Keratinocyte (primary cell): ENCODE measurements around the gene GYS2. TPM values are rescaled to one million over a fixed set of nuclear protein-coding genes. Genes with fewer than 3 reads are reported as not detected.

Experiments used
- DNase-seq: peaks from one replicate; pipeline ENCODE4 v3.0.0-alpha.2; 2011; ENCODE audit warnings: low read depth, missing footprints, low spot score
- FAIRE-seq: peaks from 2 replicates; lab custom pipeline; 2011; peaks lifted over from hg19 to GRCh38; lab: Jason Lieb, UNC
- H2AFZ ChIP-seq: 2 replicates; pipeline ENCODE4 v1.6.0; 2012; ENCODE audit warnings: low read length, control low read depth, inconsistent platforms; ENCODE audit not compliant: control insufficient read depth
- H3K27ac ChIP-seq: 2 replicates; pipeline ENCODE4 v1.5.1; 2011; ENCODE audit warnings: low read length; ENCODE audit not compliant: control insufficient read depth, insufficient read depth
- H3K27me3 ChIP-seq: 3 replicates; pipeline ENCODE4 v1.6.0; 2011; ENCODE audit warnings: low read length; ENCODE audit not compliant: control insufficient read depth, insufficient read depth; ENCODE audit errors: extremely low read depth
- H3K36me3 ChIP-seq, 2 experiments: 2 replicates in 1 of 2; 3 replicates in 1 of 2; pipeline ENCODE4 v1.5.1; 2011; ENCODE audit warnings: low read length in 2 of 2, mild to moderate bottlenecking in 1 of 2; ENCODE audit not compliant: control insufficient read depth in 2 of 2, insufficient read depth in 2 of 2; ENCODE audit errors: extremely low read depth in 1 of 2
- H3K4me1 ChIP-seq: 3 replicates; pipeline ENCODE4 v1.5.1; 2011; ENCODE audit warnings: low read length; ENCODE audit not compliant: control insufficient read depth, insufficient read depth; ENCODE audit errors: extremely low read depth
- H3K4me2 ChIP-seq: 3 replicates; pipeline ENCODE4 v1.6.0; 2011; ENCODE audit warnings: low read depth, low read length; ENCODE audit not compliant: control insufficient read depth, insufficient read depth; ENCODE audit errors: extremely low read depth
- H3K4me3 ChIP-seq, 3 experiments: fragments of 200-600 bp in 1 of 3; sonication (generic) in 1 of 3; 2 replicates in 2 of 3; 3 replicates in 1 of 3; pipeline ENCODE4 v1.5.1; 2011 to 2016; ENCODE audit warnings: low read length in 3 of 3, mild to moderate bottlenecking in 3 of 3, control low read depth in 2 of 3, inconsistent platforms in 1 of 3, low read depth in 1 of 3, mixed read lengths in 1 of 3, mixed run types in 1 of 3, moderate library complexity in 1 of 3; ENCODE audit not compliant: control insufficient read depth in 2 of 3, insufficient read depth in 2 of 3; ENCODE audit errors: extremely low read depth in 1 of 3
- H3K79me2 ChIP-seq: 2 replicates; pipeline ENCODE4 v1.6.0; 2012; ENCODE audit warnings: low read length; ENCODE audit not compliant: control insufficient read depth, insufficient read depth
- H3K9ac ChIP-seq: 3 replicates; pipeline ENCODE4 v1.6.0; 2011; ENCODE audit warnings: low read length; ENCODE audit not compliant: control insufficient read depth, insufficient read depth; ENCODE audit errors: extremely low read depth
- H3K9me1 ChIP-seq: 3 replicates; pipeline ENCODE4 v1.6.0; 2011; ENCODE audit warnings: low read length; ENCODE audit not compliant: control insufficient read depth, insufficient read depth; ENCODE audit errors: extremely low read depth
- H3K9me3 ChIP-seq: 2 replicates; pipeline ENCODE4 v1.5.1; 2012; ENCODE audit warnings: low read depth, low read length; ENCODE audit not compliant: control insufficient read depth
- H4K20me1 ChIP-seq: 3 replicates; pipeline ENCODE4 v1.6.0; 2011; ENCODE audit warnings: low read length; ENCODE audit not compliant: control insufficient read depth, insufficient read depth; ENCODE audit errors: extremely low read depth
- CTCF ChIP-seq, 3 experiments: IDR thresholded peaks in 1 of 3; conservative IDR thresholded peaks in 1 of 3; optimal IDR thresholded peaks in 1 of 3; 2 replicates in 2 of 3; 3 replicates in 1 of 3; pipeline versions ENCODE3 to v1.5.1; 2011; ENCODE audit warnings: low read length in 3 of 3, mild to moderate bottlenecking in 3 of 3, moderate library complexity in 2 of 3, control low read depth in 1 of 3, inconsistent platforms in 1 of 3; ENCODE audit not compliant: insufficient read depth in 2 of 3; ENCODE audit errors: extremely low read depth in 1 of 3
- EZH2 ChIP-seq: IDR thresholded peaks from one replicate; pipeline ENCODE4 v1.6.1; 2012; ENCODE audit warnings: inconsistent platforms, mild to moderate bottlenecking, low read length, moderate library complexity
- dilution Hi-C: fragments of 300-500 bp; cut with MboI; formaldehyde crosslinking; loops from one replicate; pipeline ENCODE4 v1.7.0; 2020; ENCODE audit warnings: low sequenced_read_pairs; ENCODE audit not compliant: extremely low pct_ligation_motif_present
- polyA plus RNA-seq, 5 experiments: library from polyadenylated mRNA; depleted of rRNA in 3 of 5; stranded (reverse) in 3 of 5; stranded (forward) in 1 of 5; unstranded in 1 of 5; fragments of >200 nt; gene quantifications; 1 replicate in 1 of 5; 2 replicates in 3 of 5; 3 replicates in 1 of 5; pipeline versions ENCODE4 v1.2.1 to v1.2.3, GENCODE V29; 2011 to 2012; ENCODE audit warnings: missing spikeins in 2 of 5, low read depth in 1 of 5, low replicate concordance in 1 of 5

Gene GYS2
- polyA plus RNA-seq, 1 donor (not counting 4 experiments of a cell fraction or from before 2014, with no cell fraction given), result not detected

DNA sequence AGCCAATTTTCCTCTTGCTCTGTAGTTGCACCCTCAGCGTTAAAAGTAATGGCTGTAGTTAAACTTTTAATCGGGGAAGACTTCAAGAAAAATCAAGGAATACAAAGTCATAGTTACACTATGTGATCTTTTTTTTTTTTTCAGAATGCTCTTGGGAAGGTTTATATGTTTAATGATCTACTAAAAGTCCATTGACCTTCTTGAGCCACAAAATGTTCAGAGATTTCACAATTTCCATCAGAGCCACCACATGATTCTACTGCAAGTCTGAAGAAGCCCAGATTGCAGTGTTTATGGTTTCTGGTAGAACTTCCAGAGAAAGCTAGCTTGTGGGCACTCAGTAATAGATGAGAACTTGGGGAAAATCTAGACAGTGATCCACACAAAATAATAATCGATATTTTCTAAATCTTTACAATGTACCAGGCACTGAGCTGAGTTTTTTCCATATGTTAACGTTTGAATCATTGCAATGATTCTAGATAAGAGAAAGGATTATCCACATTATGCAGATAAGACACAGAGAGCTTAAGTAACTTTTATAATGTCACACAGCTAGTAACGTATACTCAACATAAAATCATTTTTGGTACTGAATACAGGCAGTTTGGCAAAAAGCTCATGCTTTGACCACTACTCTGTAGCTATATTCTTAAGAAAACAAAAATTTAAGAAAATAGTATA is 38.3 kb downstream of the GYS2 start:
- no peaks in the 10 kb centered on the region for H3K36me3 ChIP-seq
- H3K9me3 ChIP-seq, result no peaks in the 10 kb centered on the region
- no peaks in the 10 kb centered on the region for H3K79me2 ChIP-seq
- dilution Hi-C loops, result no loop called here
- no peak for DNase-seq
- H3K4me3 ChIP-seq, result no peak overlapping the region
- no peak for TF ChIP-seq EZH2
- TF ChIP-seq CTCF (optimal IDR thresholded peaks at IDR 0.05 in 1 of 3, IDR thresholded peaks at IDR 0.05 in 1 of 3, conservative IDR thresholded peaks at IDR 0.05 in 1 of 3; ENCODE audit: extremely low read depth in 1 of 3, insufficient read depth in 2 of 3, low read length in 3 of 3), result no peak
- FAIRE-seq, result no peak
- H3K27me3 ChIP-seq, result no peaks in the 10 kb centered on the region
- H4K20me1 ChIP-seq, result no peaks in the 10 kb centered on the region
- H3K9me1 ChIP-seq, result no peaks in the 10 kb centered on the region
- no peaks in the 10 kb centered on the region for H3K4me1 ChIP-seq
- no peak overlapping the region for H3K4me2 ChIP-seq
- no peak overlapping the region for H2AFZ ChIP-seq
- no peak overlapping the region for H3K9ac ChIP-seq
- no peak overlapping the region for H3K27ac ChIP-seq

DNA sequence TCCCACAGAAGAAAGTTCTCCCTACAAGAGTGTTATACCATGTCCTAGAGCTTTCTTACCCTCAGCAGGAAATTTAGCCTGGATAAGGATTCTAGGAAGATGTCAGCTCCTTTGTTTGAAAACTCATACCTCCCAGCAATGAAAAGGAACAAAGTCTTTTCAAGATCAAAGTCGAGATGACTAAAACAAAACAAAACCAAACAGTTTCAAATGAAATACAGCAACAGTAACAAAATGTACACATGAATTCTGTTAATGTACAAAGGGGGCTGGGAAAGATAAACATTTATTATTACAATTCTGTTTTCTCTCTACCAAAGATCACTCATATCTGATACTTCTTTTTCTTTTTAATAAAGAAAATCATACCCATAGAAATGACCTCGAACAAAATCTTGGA is 41.8 kb downstream of the GYS2 start:
- no peaks in the 10 kb centered on the region for H3K9me1 ChIP-seq
- H3K79me2 ChIP-seq, result no peaks in the 10 kb centered on the region
- no peak overlapping the region for H3K9ac ChIP-seq
- dilution Hi-C loops, result no loop called here
- no peaks in the 10 kb centered on the region for H3K4me1 ChIP-seq
- H4K20me1 ChIP-seq, result no peaks in the 10 kb centered on the region
- H3K27me3 ChIP-seq, result no peaks in the 10 kb centered on the region
- no peak overlapping the region for H3K27ac ChIP-seq
- no peak overlapping the region for H2AFZ ChIP-seq
- no peak overlapping the region for H3K4me3 ChIP-seq
- no peaks in the 10 kb centered on the region for H3K9me3 ChIP-seq
- FAIRE-seq (no peak), DNase-seq (no peak)
- H3K4me2 ChIP-seq, result no peak overlapping the region
- H3K36me3 ChIP-seq, result no peaks in the 10 kb centered on the region
- TF ChIP-seq CTCF (optimal IDR thresholded peaks at IDR 0.05 in 1 of 3, IDR thresholded peaks at IDR 0.05 in 1 of 3, conservative IDR thresholded peaks at IDR 0.05 in 1 of 3; ENCODE audit: extremely low read depth in 1 of 3, insufficient read depth in 2 of 3, low read length in 3 of 3) (no peak), EZH2 (no peak)
